Cardiac fibroblast (primary cell): ENCODE results near the gene GTPBP4.

Source experiments
- DNase-seq, 2 donors: peaks; one replicate each; pipeline versions ENCODE4 v3.0.0 to v3.0.0-alpha.2; 2010; ENCODE audit warnings: low read depth in 2 of 2
- H3K4me3 ChIP-seq, 2 donors: replicated peaks in 1 of 2; 1 replicate in 1 of 2; 2 replicates in 1 of 2; pipeline ENCODE4 v1.5.1; 2011; ENCODE audit warnings: low read depth in 2 of 2, low read length in 2 of 2, mild to moderate bottlenecking in 2 of 2, moderate library complexity in 1 of 2
- TF ChIP-seq, protein P1 (sequence below): IDR thresholded peaks from one replicate; pipeline ENCODE4 v1.5.1; 2011; ENCODE audit warnings: low read depth, mild to moderate bottlenecking, low read length, inconsistent platforms

The GTPBP4 gene

GRCh38 chr10:1068380-1069361, 80.4 kb downstream of the GTPBP4 start:
- no peak overlapping the region for H3K4me3 ChIP-seq
- TF ChIP-seq, protein P1, sequence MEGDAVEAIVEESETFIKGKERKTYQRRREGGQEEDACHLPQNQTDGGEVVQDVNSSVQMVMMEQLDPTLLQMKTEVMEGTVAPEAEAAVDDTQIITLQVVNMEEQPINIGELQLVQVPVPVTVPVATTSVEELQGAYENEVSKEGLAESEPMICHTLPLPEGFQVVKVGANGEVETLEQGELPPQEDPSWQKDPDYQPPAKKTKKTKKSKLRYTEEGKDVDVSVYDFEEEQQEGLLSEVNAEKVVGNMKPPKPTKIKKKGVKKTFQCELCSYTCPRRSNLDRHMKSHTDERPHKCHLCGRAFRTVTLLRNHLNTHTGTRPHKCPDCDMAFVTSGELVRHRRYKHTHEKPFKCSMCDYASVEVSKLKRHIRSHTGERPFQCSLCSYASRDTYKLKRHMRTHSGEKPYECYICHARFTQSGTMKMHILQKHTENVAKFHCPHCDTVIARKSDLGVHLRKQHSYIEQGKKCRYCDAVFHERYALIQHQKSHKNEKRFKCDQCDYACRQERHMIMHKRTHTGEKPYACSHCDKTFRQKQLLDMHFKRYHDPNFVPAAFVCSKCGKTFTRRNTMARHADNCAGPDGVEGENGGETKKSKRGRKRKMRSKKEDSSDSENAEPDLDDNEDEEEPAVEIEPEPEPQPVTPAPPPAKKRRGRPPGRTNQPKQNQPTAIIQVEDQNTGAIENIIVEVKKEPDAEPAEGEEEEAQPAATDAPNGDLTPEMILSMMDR: no peak
- DNase-seq: no peak
